SU-DHL-6 (cell line): Measurements from ENCODE around the gene SLC5A10.

Experiments
- H2AFZ ChIP-seq: fragments of 200-600 bp; sonication (generic); 2 replicates; pipeline ENCODE4 v1.6.1; 2014; ENCODE audit warnings: low read depth, mild to moderate bottlenecking, moderate library complexity, mixed read lengths, antibody characterized with exemption, low read length; ENCODE audit not compliant: severe bottlenecking
- H3F3A ChIP-seq: fragments of 200-600 bp; shearing (Covaris generic); 2 replicates; pipeline ENCODE4 v1.6.0; 2016; ENCODE audit warnings: antibody characterized with exemption, mild to moderate bottlenecking; ENCODE audit not compliant: insufficient read depth
- H3K27ac ChIP-seq: fragments of 200-600 bp; sonication (generic); 2 replicates; pipeline ENCODE4 v1.5.1; 2016; ENCODE audit warnings: low read depth, mild to moderate bottlenecking, low read length, moderate library complexity, mixed read lengths
- H3K27me3 ChIP-seq: fragments of 200-600 bp; sonication (generic), shearing (Covaris generic); 2 replicates; pipeline ENCODE4 v1.6.0; 2014; ENCODE audit warnings: mild to moderate bottlenecking, low read length
- H3K36me3 ChIP-seq: fragments of 200-600 bp; sonication (generic); 2 replicates; pipeline ENCODE4 v1.6.1; 2014; ENCODE audit warnings: mild to moderate bottlenecking, low read length, mixed read lengths
- H3K4me2 ChIP-seq: fragments of 300-600, 200-600 bp; shearing (Covaris generic), sonication (generic); 2 replicates; pipeline ENCODE4 v1.6.0; 2014; ENCODE audit warnings: low read length, low read depth, mild to moderate bottlenecking; ENCODE audit not compliant: poor library complexity, severe bottlenecking
- H3K4me3 ChIP-seq: fragments of 200-600 bp; sonication (generic); 2 replicates; pipeline ENCODE4 v1.5.1; 2014; ENCODE audit warnings: antibody characterized with exemption, low read length, mild to moderate bottlenecking, mixed read lengths; ENCODE audit not compliant: insufficient read depth, poor library complexity, severe bottlenecking
- H3K79me2 ChIP-seq: fragments of 200-600 bp; sonication (generic); 2 replicates; pipeline ENCODE4 v1.6.1; 2014; ENCODE audit warnings: mild to moderate bottlenecking, low read length, moderate library complexity; ENCODE audit not compliant: insufficient read depth
- H3K9ac ChIP-seq: fragments of 200-600 bp; sonication (generic); 2 replicates; pipeline ENCODE4 v1.7.0; 2014; ENCODE audit warnings: mild to moderate bottlenecking, low read length
- H3K9me2 ChIP-seq: fragments of 200-600 bp; sonication (generic); replicated peaks from 2 replicates; pipeline ENCODE4 v1.6.1; 2014; ENCODE audit warnings: low read length; ENCODE audit not compliant: insufficient read depth
- H3K9me3 ChIP-seq: fragments of 200-600 bp; sonication (generic); 2 replicates; pipeline ENCODE4 v1.6.1; 2014; ENCODE audit warnings: low read length, mixed read lengths; ENCODE audit not compliant: insufficient read depth
- H4K20me1 ChIP-seq: fragments of 200-600 bp; sonication (generic); 2 replicates; pipeline ENCODE4 v1.6.1; 2014; ENCODE audit warnings: low read depth, mild to moderate bottlenecking, antibody characterized with exemption, low read length, moderate library complexity, mixed read lengths
- CTCF ChIP-seq: fragments of 200-600 bp; sonication (generic); IDR thresholded peaks from one replicate; pipeline ENCODE4 v1.5.1; 2017; ENCODE audit warnings: antibody characterized with exemption, mild to moderate bottlenecking, low read length, moderate library complexity; ENCODE audit not compliant: insufficient read depth, poor library complexity, severe bottlenecking
- EZH2phosphoT487 ChIP-seq: fragments of 200-600 bp; sonication (generic), shearing (Covaris generic); conservative IDR thresholded peaks from 2 replicates; pipeline ENCODE4 v1.6.1; 2018; ENCODE audit warnings: mild to moderate bottlenecking, antibody characterized with exemption, low read length, moderate library complexity, mixed read lengths

SLC5A10 gene

GRCh38 chr17:18999911-19000310 lies 47.9 kb downstream of the SLC5A10 start:
- Histone ChIP-seq H3K27ac (no peak overlapping the region), H3K36me3 (peaks cover 12% of the 10 kb centered on the region; the same call in 1 of the 2 replicates)

GRCh38 chr17:19000531-19001325 lies 48.8 kb downstream of the SLC5A10 start:
- peaks cover 5% of the 10 kb centered on the region; the same call in 1 of the 2 replicates for H3K9me3 ChIP-seq
- no peak overlapping the region for H3K9ac ChIP-seq
- TF ChIP-seq CTCF: no peak
- TF ChIP-seq EZH2phosphoT487: no peak
- H3K4me2 ChIP-seq: no peak overlapping the region
- H3K9me2 ChIP-seq: no peaks in the 10 kb centered on the region
- H4K20me1 ChIP-seq: no peaks in the 10 kb centered on the region
- no peak overlapping the region for H3K4me3 ChIP-seq
- peaks cover 6% of the 10 kb centered on the region; the same call in 1 of the 2 replicates for H3K36me3 ChIP-seq
- no peak overlapping the region for H3K27ac ChIP-seq
- H3K27me3 ChIP-seq: no peaks in the 10 kb centered on the region
- peaks cover 43% of the 10 kb centered on the region for H3K79me2 ChIP-seq
- H3F3A ChIP-seq: peaks cover 6% of the 10 kb centered on the region; the same call in 1 of the 2 replicates
- H2AFZ ChIP-seq: no peak overlapping the region

More at GRCh38 chr17:18999911-19000310, 47.9 kb downstream of the SLC5A10 start:
- H4K20me1 ChIP-seq: no peaks in the 10 kb centered on the region
- H3K9me2 ChIP-seq: no peaks in the 10 kb centered on the region
- peaks cover 7% of the 10 kb centered on the region; the same call in 1 of the 2 replicates for H3K9me3 ChIP-seq
- 0 out of 2 replicates have a peak, but pooled peaks cover under 1% of the 10 kb centered on the region for H3F3A ChIP-seq
- H3K4me3 ChIP-seq: no peak overlapping the region
- no peak overlapping the region for H3K9ac ChIP-seq
- no peak overlapping the region for H2AFZ ChIP-seq
- H3K79me2 ChIP-seq: peaks cover 49% of the 10 kb centered on the region
- no peak overlapping the region for H3K4me2 ChIP-seq
- H3K27me3 ChIP-seq: no peaks in the 10 kb centered on the region
- TF ChIP-seq CTCF: no peak
- no peak for TF ChIP-seq EZH2phosphoT487

GRCh38 chr17:19001907-19002590 lies 50.1 kb downstream of the SLC5A10 start:
- Histone ChIP-seq H3K4me2 (peak overlapping the region; percentile 82), H3F3A (peaks cover 9% of the 10 kb centered on the region; the same call in 1 of the 2 replicates), H3K9ac (peak overlapping the region; percentile 5; the same call in 1 of the 2 replicates), H3K27me3 (no peaks in the 10 kb centered on the region), H3K4me3 (no peak overlapping the region), H3K9me3 (no peaks in the 10 kb centered on the region), H4K20me1 (no peaks in the 10 kb centered on the region), H3K36me3 (no peaks in the 10 kb centered on the region), H3K9me2 (no peaks in the 10 kb centered on the region), H3K79me2 (peaks cover 30% of the 10 kb centered on the region), H2AFZ (no peak overlapping the region), H3K27ac (no peak overlapping the region)
- TF ChIP-seq EZH2phosphoT487 (no peak), CTCF (no peak)
